KMS-11 (cell line): Measurements from ENCODE around the gene RPLP2.

Experiments used
- H2AFZ ChIP-seq: fragments of 200-600 bp; sonication (generic); 2 replicates; pipeline ENCODE4 v1.6.1; 2016; ENCODE audit warnings: antibody characterized with exemption, mixed run types, low read depth
- H3K27ac ChIP-seq: fragments of 200-600 bp; sonication (generic); 2 replicates; pipeline ENCODE4 v1.6.1; 2016; ENCODE audit warnings: mild to moderate bottlenecking, mixed run types
- H3K27me3 ChIP-seq: fragments of 200-600 bp; sonication (generic); 2 replicates; pipeline ENCODE4 v1.6.1; 2017; ENCODE audit warnings: mild to moderate bottlenecking, low read depth, mixed run types, moderate library complexity; ENCODE audit not compliant: insufficient read depth
- H3K36me3 ChIP-seq: fragments of 200-600 bp; sonication (generic); 2 replicates; pipeline ENCODE4 v1.6.1; 2017; ENCODE audit warnings: mild to moderate bottlenecking, mixed run types; ENCODE audit not compliant: insufficient read depth
- H3K4me1 ChIP-seq: fragments of 200-600 bp; sonication (generic); 2 replicates; pipeline ENCODE4 v1.6.1; 2016; ENCODE audit warnings: mild to moderate bottlenecking, low read depth, mixed run types; ENCODE audit not compliant: poor library complexity, severe bottlenecking
- H3K4me2 ChIP-seq: fragments of 200-600 bp; sonication (generic); 2 replicates; pipeline ENCODE4 v1.7.0; 2016; ENCODE audit warnings: mild to moderate bottlenecking, mixed run types
- H3K4me3 ChIP-seq: fragments of 200-600 bp; sonication (generic); IDR thresholded peaks from 2 replicates; pipeline ENCODE4 v1.6.1; 2017; ENCODE audit warnings: low read depth, low read length, mixed read lengths; ENCODE audit not compliant: insufficient read depth
- H3K79me2 ChIP-seq: fragments of 200-600 bp; sonication (generic); 2 replicates; pipeline ENCODE4 v1.6.1; 2016; ENCODE audit warnings: low read depth, mixed run types; ENCODE audit not compliant: insufficient read depth
- H3K9ac ChIP-seq: fragments of 200-600 bp; sonication (generic); 2 replicates; pipeline ENCODE4 v1.6.1; 2016; ENCODE audit warnings: mild to moderate bottlenecking, mixed run types
- H4K20me1 ChIP-seq: fragments of 200-600 bp; sonication (generic); 2 replicates; pipeline ENCODE4 v1.6.1; 2016; ENCODE audit warnings: mild to moderate bottlenecking, mixed run types; ENCODE audit not compliant: insufficient read depth
- TF ChIP-seq, protein P1 (sequence below): fragments of 200-600 bp; sonication (generic); conservative IDR thresholded peaks from 2 replicates; pipeline ENCODE4 v1.6.1; 2017; ENCODE audit warnings: low read depth, mild to moderate bottlenecking, antibody characterized with exemption, low read length, moderate library complexity, mixed read lengths

Gene RPLP2

DNA sequence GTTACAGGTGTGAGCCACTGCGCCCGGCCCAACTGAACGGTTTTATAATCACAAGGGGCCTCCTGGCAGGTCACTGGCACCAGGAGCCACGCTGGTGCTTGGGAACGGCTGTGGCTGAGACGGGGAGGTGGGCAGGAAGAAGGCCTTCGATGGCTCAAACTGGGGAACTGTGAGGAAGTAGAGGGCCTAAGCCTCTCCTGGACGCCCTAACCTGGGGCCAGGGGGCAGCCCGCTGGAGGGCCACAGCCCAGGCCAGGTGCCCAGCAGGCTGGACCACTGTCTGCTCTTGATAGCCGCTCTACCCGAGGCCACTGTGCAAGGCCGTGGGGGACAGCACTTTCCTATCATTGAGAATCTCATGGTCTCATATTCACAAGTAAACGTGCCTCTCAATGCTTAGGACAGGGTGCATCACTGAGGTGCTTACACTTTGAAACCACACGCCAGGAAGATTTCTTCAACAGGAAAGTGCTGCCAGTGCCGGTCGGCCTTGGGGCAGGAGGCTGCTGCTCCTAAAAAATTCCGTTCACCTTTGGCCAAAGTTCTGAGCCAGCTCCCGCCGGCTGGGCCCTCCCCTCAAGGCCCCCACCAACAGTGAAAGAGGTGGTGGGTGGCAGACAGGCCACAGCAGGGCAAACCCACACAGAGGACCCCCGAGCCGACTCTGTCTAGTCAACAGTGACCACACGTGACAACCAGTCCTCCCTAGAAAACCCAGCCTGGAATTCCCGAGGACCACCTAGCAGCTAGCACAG, 39.7 kb upstream of the RPLP2 start:
- Histone ChIP-seq H3K4me3 (no peak overlapping the region), H2AFZ (no peak overlapping the region), H3K9ac (no peak overlapping the region), H3K4me2 (no peak overlapping the region), H3K4me1 (no peaks in the 10 kb centered on the region), H3K79me2 (peaks cover 24% of the 10 kb centered on the region; the same call in 1 of the 2 replicates), H4K20me1 (no peaks in the 10 kb centered on the region), H3K27ac (no peak overlapping the region), H3K36me3 (0 out of 2 replicates have a peak, but pooled peaks cover 4% of the 10 kb centered on the region), H3K27me3 (no peaks in the 10 kb centered on the region)
- TF ChIP-seq, protein P1, sequence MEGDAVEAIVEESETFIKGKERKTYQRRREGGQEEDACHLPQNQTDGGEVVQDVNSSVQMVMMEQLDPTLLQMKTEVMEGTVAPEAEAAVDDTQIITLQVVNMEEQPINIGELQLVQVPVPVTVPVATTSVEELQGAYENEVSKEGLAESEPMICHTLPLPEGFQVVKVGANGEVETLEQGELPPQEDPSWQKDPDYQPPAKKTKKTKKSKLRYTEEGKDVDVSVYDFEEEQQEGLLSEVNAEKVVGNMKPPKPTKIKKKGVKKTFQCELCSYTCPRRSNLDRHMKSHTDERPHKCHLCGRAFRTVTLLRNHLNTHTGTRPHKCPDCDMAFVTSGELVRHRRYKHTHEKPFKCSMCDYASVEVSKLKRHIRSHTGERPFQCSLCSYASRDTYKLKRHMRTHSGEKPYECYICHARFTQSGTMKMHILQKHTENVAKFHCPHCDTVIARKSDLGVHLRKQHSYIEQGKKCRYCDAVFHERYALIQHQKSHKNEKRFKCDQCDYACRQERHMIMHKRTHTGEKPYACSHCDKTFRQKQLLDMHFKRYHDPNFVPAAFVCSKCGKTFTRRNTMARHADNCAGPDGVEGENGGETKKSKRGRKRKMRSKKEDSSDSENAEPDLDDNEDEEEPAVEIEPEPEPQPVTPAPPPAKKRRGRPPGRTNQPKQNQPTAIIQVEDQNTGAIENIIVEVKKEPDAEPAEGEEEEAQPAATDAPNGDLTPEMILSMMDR = no peak

DNA sequence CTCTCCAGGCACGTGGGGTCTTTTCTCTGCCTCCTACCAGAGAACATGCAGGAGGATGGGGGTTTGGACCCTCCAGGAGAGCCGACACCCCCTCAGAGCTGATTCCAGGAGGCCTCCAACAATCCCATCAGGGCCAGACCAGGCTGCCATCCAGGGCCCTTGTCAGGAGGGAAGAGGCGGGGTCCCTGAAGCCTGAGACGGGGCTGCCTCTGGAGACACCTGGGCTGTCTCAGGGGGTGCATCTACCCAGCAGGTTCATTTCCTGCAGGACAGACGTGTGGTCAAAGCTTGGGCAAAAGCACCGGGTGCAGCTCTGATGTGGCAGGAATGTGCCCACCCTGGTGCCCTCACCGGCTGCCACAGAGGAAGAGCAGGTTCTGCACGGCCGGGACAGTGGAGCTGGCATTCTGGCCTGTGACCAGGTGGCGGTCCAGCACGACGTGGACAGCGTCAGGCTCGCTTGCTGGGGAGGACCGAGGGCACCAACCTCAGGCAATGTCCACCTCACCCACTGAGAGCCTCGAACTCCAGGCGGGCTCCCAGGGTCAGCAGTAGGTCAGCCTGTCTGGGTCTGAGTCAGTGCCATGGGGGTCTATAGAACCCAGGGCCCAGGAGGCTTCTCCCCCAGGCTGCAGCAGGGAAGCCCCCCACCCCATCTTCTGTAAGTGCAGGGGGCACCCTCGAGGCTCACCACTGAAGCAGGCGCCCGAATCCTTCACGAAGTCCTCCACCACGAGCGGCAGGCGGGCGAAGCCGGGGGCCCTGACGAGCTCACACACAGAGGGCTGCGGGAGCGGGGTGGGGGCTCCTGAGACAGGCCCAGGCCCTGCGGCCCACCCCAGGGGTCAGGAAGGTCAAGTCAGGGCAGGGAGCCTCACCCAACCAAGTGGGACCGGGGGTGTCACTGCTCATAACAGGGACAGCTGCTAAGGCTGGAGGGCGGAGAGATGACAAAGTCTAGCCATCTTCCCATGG, 38.8 kb upstream of the RPLP2 start:
- no peak overlapping the region for H3K9ac ChIP-seq
- TF ChIP-seq, protein P1 = no peak
- H3K79me2 ChIP-seq = peaks cover 33% of the 10 kb centered on the region
- no peak overlapping the region for H3K4me3 ChIP-seq
- H3K27ac ChIP-seq = no peak overlapping the region
- no peak overlapping the region for H2AFZ ChIP-seq
- 0 out of 2 replicates have a peak, but pooled peaks cover 4% of the 10 kb centered on the region for H3K36me3 ChIP-seq
- H4K20me1 ChIP-seq = no peaks in the 10 kb centered on the region
- H3K4me1 ChIP-seq = peaks cover 4% of the 10 kb centered on the region
- no peaks in the 10 kb centered on the region for H3K27me3 ChIP-seq
- H3K4me2 ChIP-seq = no peak overlapping the region

DNA sequence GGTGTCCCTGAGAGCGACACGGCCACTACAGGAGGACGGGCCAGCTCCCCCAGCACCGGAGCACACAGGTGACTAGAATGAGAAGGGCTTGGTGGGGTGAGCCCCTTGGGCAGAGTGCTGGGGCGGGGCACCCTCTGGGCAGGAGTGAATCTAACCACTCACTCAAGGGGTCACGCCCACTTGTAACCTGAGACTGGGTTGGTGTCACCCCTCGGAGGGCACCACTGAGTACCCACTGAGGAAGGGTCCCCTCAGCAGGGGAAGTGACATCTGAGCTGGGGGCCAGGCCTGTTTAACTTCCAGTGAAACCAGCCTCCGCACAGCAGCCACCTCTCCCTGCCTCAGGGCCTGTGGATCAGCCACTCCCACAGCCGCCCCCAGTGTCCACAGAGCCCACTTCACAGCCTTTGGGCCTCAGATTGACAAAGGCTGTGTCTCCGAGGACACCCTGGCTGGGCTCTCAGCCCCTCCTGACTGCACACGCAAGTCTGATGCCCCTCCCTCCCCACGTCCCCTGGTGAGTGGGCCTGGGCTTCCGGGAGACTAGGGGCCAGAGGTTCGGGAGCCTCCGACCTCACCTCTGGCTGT, 38.1 kb upstream of the RPLP2 start:
- H3K4me3 ChIP-seq = no peak overlapping the region
- H3K4me1 ChIP-seq = peaks cover 7% of the 10 kb centered on the region
- TF ChIP-seq, protein P1 = no peak
- no peak overlapping the region for H3K27ac ChIP-seq
- no peak overlapping the region for H3K4me2 ChIP-seq
- peaks cover 41% of the 10 kb centered on the region for H3K79me2 ChIP-seq
- no peaks in the 10 kb centered on the region for H3K27me3 ChIP-seq
- H3K36me3 ChIP-seq = 0 out of 2 replicates have a peak, but pooled peaks cover 2% of the 10 kb centered on the region
- no peaks in the 10 kb centered on the region for H4K20me1 ChIP-seq
- no peak overlapping the region for H2AFZ ChIP-seq
- H3K9ac ChIP-seq = no peak overlapping the region

DNA sequence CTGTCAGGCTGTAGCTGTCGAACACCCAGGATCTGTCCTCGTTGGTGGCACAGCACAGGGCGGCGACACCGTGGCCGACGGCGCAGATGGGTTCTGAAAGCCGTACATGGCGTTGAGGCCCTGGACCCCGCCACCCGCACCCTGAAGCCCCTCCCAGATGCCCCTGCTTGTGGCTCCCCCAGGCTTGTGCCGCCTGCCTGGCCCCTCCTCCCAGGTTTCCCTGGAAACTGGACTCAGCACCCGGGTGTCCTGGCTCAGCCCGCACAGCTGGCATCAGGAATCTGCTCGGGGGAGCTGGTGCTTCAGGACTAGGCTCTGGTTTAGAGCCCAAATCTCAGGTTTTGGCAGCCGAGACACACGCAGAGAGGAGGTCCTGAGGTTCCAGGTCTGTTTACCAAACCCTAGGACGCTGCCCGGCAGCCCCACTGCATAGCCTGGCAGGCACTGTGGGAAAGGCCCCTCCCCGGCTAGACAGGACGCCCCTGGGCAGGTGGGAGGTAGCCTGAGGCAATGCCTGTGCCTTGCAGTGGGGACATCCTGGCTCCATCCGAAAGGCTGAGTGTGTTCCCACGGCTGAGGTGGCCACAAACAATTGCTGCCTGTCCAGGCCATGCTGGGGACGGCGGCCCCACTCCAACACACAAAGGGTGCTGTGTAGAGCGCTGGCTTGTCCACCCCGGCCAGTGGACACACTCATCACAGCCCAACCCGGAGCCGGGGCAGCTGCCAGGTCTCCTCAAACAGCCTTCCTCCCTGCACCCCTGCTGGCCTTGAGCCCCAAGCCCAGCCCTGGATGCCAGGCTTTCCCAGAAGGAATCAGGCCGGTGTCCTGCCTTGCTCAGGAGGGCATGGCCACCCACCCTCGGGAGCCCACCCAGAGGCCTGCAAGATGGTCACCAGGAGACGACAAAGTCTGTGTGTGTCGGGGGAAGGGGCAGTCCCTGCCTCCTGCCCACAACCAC, 37.1 kb upstream of the RPLP2 start:
- H3K36me3 ChIP-seq = no peaks in the 10 kb centered on the region
- no peak overlapping the region for H3K4me3 ChIP-seq
- TF ChIP-seq, protein P1 = no peak
- no peaks in the 10 kb centered on the region for H3K27me3 ChIP-seq
- H4K20me1 ChIP-seq = no peaks in the 10 kb centered on the region
- H2AFZ ChIP-seq = no peak overlapping the region
- peaks cover 7% of the 10 kb centered on the region for H3K4me1 ChIP-seq
- no peak overlapping the region for H3K27ac ChIP-seq
- H3K79me2 ChIP-seq = peaks cover 42% of the 10 kb centered on the region
- H3K4me2 ChIP-seq = no peak overlapping the region
- H3K9ac ChIP-seq = no peak overlapping the region
